ENCODE data around the gene TMCO1. TPM values are rescaled to one million over a fixed set of nuclear protein-coding genes. Genes with fewer than 3 reads are reported as not detected.

TMCO1 gene
- total and polyA plus RNA-seq, 2 donors from 2014 or later = 109 to 149 TPM

DNA sequence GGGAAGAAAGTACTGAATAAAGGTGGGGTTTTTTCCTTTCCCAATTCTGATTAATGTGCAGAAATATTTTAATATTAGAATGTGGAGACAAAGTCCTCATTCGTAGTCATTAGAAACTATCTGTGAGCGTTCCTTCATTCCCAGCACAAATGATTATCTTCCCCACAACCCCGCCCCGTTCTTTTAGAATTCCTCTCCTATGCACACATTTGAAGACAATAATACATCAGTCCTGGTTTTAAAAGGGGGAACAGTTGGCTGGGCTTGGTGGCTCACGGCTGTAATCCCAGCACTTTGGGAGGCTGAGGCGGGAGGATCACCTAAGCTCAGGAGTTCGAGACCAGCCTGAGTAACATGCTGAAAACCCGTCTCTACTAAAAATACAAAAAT lies 71.2 kb downstream of the TMCO1 start:
- FAIRE-seq (no peak), DNase-seq (no peak)
- no peaks in the 10 kb centered on the region for H3K9me3 ChIP-seq (ENCODE audit: control insufficient read depth in 2 of 3, insufficient read depth in 1 of 3, low read length in 3 of 3)
- no peaks in the 10 kb centered on the region for H3K27me3 ChIP-seq (ENCODE audit: control insufficient read depth, insufficient read depth, low read length)
- TF ChIP-seq, protein P1, sequence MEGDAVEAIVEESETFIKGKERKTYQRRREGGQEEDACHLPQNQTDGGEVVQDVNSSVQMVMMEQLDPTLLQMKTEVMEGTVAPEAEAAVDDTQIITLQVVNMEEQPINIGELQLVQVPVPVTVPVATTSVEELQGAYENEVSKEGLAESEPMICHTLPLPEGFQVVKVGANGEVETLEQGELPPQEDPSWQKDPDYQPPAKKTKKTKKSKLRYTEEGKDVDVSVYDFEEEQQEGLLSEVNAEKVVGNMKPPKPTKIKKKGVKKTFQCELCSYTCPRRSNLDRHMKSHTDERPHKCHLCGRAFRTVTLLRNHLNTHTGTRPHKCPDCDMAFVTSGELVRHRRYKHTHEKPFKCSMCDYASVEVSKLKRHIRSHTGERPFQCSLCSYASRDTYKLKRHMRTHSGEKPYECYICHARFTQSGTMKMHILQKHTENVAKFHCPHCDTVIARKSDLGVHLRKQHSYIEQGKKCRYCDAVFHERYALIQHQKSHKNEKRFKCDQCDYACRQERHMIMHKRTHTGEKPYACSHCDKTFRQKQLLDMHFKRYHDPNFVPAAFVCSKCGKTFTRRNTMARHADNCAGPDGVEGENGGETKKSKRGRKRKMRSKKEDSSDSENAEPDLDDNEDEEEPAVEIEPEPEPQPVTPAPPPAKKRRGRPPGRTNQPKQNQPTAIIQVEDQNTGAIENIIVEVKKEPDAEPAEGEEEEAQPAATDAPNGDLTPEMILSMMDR (IDR thresholded peaks at IDR 0.05; ENCODE audit: borderline replicate concordance, extremely low read depth, insufficient read depth) = no peak
- H3K4me3 ChIP-seq (ENCODE audit: low read length in 3 of 3) = peak overlapping the region; percentile 94 to 99 (median 97)
- intact Hi-C loops (cut with DNase I) = no loop called here
- peaks cover 0 to 10% (median 0%) of the 10 kb centered on the region in 3 donors for H3K4me1 ChIP-seq (ENCODE audit: control insufficient read depth in 2 of 3, insufficient read depth in 2 of 3, low read depth in 1 of 3, low read length in 3 of 3)
- H3K9ac ChIP-seq (ENCODE audit: low read length in 3 of 3) = peak overlapping the region in 2 of 3 donors; percentile 85 to 95
- no peaks in the 10 kb centered on the region for H3K36me3 ChIP-seq (ENCODE audit: control insufficient read depth in 2 of 3, insufficient read depth in 3 of 3, low read length in 3 of 3)
- peak overlapping the region in 1 of 2 donors; percentile 87 for H3K27ac ChIP-seq (ENCODE audit: low read depth in 2 of 2, low read length in 2 of 2)

- peak in 1 of 5 donors; percentile 37 for DNase-seq
- Histone ChIP-seq H3K27me3 (ENCODE audit: control insufficient read depth, insufficient read depth, low read length) (no peaks in the 10 kb centered on the region), H3K9ac (ENCODE audit: low read length in 3 of 3) (peak overlapping the region in 1 of 3 donors; percentile 48), H3K4me1 (ENCODE audit: control insufficient read depth in 2 of 3, insufficient read depth in 2 of 3, low read depth in 1 of 3, low read length in 3 of 3) (peaks cover 0 to 10% (median 0%) of the 10 kb centered on the region in 3 donors), H3K4me3 (ENCODE audit: low read length in 3 of 3) (peak overlapping the region in 2 of 3 donors; percentile 94 to 99), H3K36me3 (ENCODE audit: control insufficient read depth in 2 of 3, insufficient read depth in 3 of 3, low read length in 3 of 3) (no peaks in the 10 kb centered on the region), H3K9me3 (ENCODE audit: control insufficient read depth in 2 of 3, insufficient read depth in 1 of 3, low read length in 3 of 3) (no peaks in the 10 kb centered on the region), H3K27ac (ENCODE audit: low read depth in 2 of 2, low read length in 2 of 2) (no peak overlapping the region)
- intact Hi-C loops (cut with DNase I) = no loop called here
- TF ChIP-seq, protein P1 (IDR thresholded peaks at IDR 0.05; ENCODE audit: borderline replicate concordance, extremely low read depth, insufficient read depth) = no peak
- FAIRE-seq = no peak
These were observed 72.0 kb downstream of the TMCO1 start for GRCh38 chr1:165696625-165697100.

DNA sequence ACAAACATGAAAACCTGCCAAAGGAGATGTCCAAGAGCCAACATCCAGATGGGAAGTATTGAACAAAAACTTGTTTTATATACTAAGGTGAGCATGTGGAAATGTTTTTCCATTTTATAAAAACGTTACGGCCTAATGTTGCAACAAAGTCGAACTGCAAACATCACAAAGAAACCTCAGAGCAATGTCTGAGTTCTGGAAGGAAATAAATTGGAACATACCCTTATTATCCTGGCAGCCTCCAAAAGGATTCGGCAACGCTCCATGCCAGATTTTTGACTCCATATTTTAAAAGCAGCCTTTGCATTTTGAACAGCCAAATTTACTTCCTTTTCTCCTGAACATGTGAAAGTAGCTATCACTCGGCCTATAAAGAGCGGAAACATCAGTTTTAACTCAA lies 73.6 kb downstream of the TMCO1 start:
- Histone ChIP-seq H3K9ac (ENCODE audit: low read length in 3 of 3) (no peak overlapping the region), H3K9me3 (ENCODE audit: control insufficient read depth in 2 of 3, insufficient read depth in 1 of 3, low read length in 3 of 3) (no peaks in the 10 kb centered on the region), H3K36me3 (ENCODE audit: control insufficient read depth in 2 of 3, insufficient read depth in 3 of 3, low read length in 3 of 3) (no peaks in the 10 kb centered on the region), H3K27ac (ENCODE audit: low read depth in 2 of 2, low read length in 2 of 2) (no peak overlapping the region), H3K4me1 (ENCODE audit: control insufficient read depth in 2 of 3, insufficient read depth in 2 of 3, low read depth in 1 of 3, low read length in 3 of 3) (peaks cover 0 to 10% (median 0%) of the 10 kb centered on the region in 3 donors), H3K4me3 (ENCODE audit: low read length in 3 of 3) (no peak overlapping the region), H3K27me3 (ENCODE audit: control insufficient read depth, insufficient read depth, low read length) (no peaks in the 10 kb centered on the region)
- intact Hi-C loops (cut with DNase I) = no loop called here
- FAIRE-seq = no peak
- TF ChIP-seq, protein P1 (IDR thresholded peaks at IDR 0.05; ENCODE audit: borderline replicate concordance, extremely low read depth, insufficient read depth) = no peak
- DNase-seq = no peak

- H3K4me1 ChIP-seq (ENCODE audit: control insufficient read depth in 2 of 3, insufficient read depth in 2 of 3, low read depth in 1 of 3, low read length in 3 of 3) = no peaks in the 10 kb centered on the region
- H3K36me3 ChIP-seq (ENCODE audit: control insufficient read depth in 2 of 3, insufficient read depth in 3 of 3, low read length in 3 of 3) = peaks cover 0 to 6% (median 2%) of the 10 kb centered on the region in 3 donors
- no peaks in the 10 kb centered on the region for H3K27me3 ChIP-seq (ENCODE audit: control insufficient read depth, insufficient read depth, low read length)
- TF ChIP-seq, protein P1 (IDR thresholded peaks at IDR 0.05; ENCODE audit: borderline replicate concordance, extremely low read depth, insufficient read depth) = no peak
- DNase-seq (peak in 1 of 5 donors; percentile 24), FAIRE-seq (no peak)
- H3K27ac ChIP-seq (ENCODE audit: low read depth in 2 of 2, low read length in 2 of 2) = no peak overlapping the region
- H3K9me3 ChIP-seq (ENCODE audit: control insufficient read depth in 2 of 3, insufficient read depth in 1 of 3, low read length in 3 of 3) = no peaks in the 10 kb centered on the region
- no peak overlapping the region for H3K4me3 ChIP-seq (ENCODE audit: low read length in 3 of 3)
- H3K9ac ChIP-seq (ENCODE audit: low read length in 3 of 3) = no peak overlapping the region
- intact Hi-C loops (cut with DNase I) = no loop called here
These were observed 80.6 kb downstream of the TMCO1 start for GRCh38 chr1:165688046-165688445.

Data from kidney (tissue), 14 donors.